Transverse colon (tissue), 4 donors: Measurements from ENCODE around the gene EEIG1. TPM values are rescaled to one million over a fixed set of nuclear protein-coding genes. Genes with fewer than 3 reads are reported as not detected.

Source experiments
- DNase-seq: peaks from one replicate; pipeline ENCODE4 v3.0.0-alpha.2; 2019
- H3K27ac ChIP-seq, 4 donors: fragments of 200-600 bp; sonication (generic); 2 replicates each; pipeline ENCODE4 v1.5.1; 2016 to 2018; ENCODE audit warnings: inconsistent platforms in 4 of 4
- H3K27me3 ChIP-seq: fragments of 200-600 bp; sonication (generic); 2 replicates; pipeline ENCODE4 v1.5.1; 2017; ENCODE audit warnings: inconsistent platforms
- H3K36me3 ChIP-seq, 4 donors: fragments of 200-600 bp; sonication (generic); 2 replicates each; pipeline ENCODE4 v1.5.1; 2017 to 2019; ENCODE audit warnings: inconsistent platforms in 4 of 4
- H3K4me1 ChIP-seq, 4 donors: fragments of 200-600 bp; sonication (generic); 2 replicates each; pipeline ENCODE4 v1.5.1; 2017 to 2020; ENCODE audit warnings: inconsistent platforms in 4 of 4
- H3K4me3 ChIP-seq, 4 donors: fragments of 200-600 bp; sonication (generic); 1 replicate in 1 of 4; 2 replicates in 3 of 4; pipeline versions ENCODE4 v1.5.1 to v1.6.1; 2017 to 2019; ENCODE audit warnings: inconsistent platforms in 4 of 4
- H3K9me3 ChIP-seq, 2 donors: fragments of 200-600 bp; sonication (generic); 2 replicates each; pipeline ENCODE4 v1.5.1; 2017 to 2019; ENCODE audit warnings: inconsistent platforms in 2 of 2
- EP300 ChIP-seq: sonication (generic); formaldehyde crosslinking; IDR thresholded peaks from one replicate; pipeline ENCODE4 v1.6.1; 2017; ENCODE audit warnings: antibody characterized with exemption, low read depth
- POLR2A ChIP-seq: fragments of 450-650 bp; IDR thresholded peaks from one replicate; pipeline ENCODE4 v1.6.1; 2016; ENCODE audit warnings: antibody characterized with exemption, mild to moderate bottlenecking, moderate library complexity
- POLR2AphosphoS5 ChIP-seq, 3 donors: sonication (generic); formaldehyde crosslinking; IDR thresholded peaks; one replicate each; pipeline ENCODE4 v1.6.1; 2016; ENCODE audit warnings: antibody characterized with exemption in 3 of 3
- WGBS, 2 donors: methylation state at CpG; one replicate each; pipeline ENCODE4 v1.1.5; 2018; ENCODE audit warnings: low coverage in 1 of 2; 5-methylcytosine and 5-hydroxymethylcytosine counted together
- in situ Hi-C, 4 donors: fragments of 200-750 bp; cut with MboI; loops; one replicate each; pipeline versions ENCODE4 v1.15.0 to v1.15.1; 2017; ENCODE audit warnings: low sequenced_read_pairs in 3 of 4, low pct_ligation_motif_present in 1 of 4, low pct_unique_long_range_greater_than_20kb in 1 of 4
- intact Hi-C: fragments of 100-400 bp; cut with DNase I; formaldehyde crosslinking; loops from one replicate; pipeline ENCODE4 v1.15.1; 2023; ENCODE audit warnings: low total_unique reads
- total RNA-seq, 4 donors: library from RNA; depleted of rRNA; stranded (reverse); fragments of >200 nt; gene quantifications; one replicate each; pipeline ENCODE4 v1.1.0, GENCODE V29; 2016
- TF ChIP-seq, protein P1 (sequence below), 5 experiments: fragments of 200-600 bp in 3 of 5; fragments of 450-650 bp in 2 of 5; sonication (generic) in 3 of 5; IDR thresholded peaks; 1 replicate in 2 of 5; 2 replicates in 3 of 5; pipeline ENCODE4 v1.5.1; 2016 to 2017; ENCODE audit warnings: antibody characterized with exemption in 5 of 5, inconsistent platforms in 3 of 5, mild to moderate bottlenecking in 2 of 5, moderate library complexity in 1 of 5

The EEIG1 gene
- total RNA-seq, 4 donors from 2014 or later = 77.0 to 230 (median 96.7) TPM

DNA sequence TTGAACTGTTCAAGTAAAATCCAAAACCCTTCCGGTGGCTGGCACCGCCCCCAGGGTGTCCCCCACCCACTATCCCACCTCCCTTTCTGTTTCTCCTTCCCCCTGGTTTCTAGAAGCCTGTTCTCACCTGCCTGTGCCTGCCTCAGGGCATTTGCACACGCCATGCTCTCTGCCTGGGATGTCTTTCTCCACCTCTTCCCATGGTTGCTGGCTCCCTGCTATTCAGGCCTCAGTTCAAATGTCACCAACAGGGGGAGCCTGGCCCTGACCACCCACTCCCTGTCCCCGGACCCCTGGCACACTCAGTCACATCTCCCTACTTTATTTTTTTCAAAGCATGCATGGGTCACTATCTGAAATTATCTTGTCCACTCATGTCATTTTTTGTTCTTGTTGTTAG is 39.9 kb upstream of the EEIG1 start:
- no peak for TF ChIP-seq EP300
- in situ Hi-C loops = no loop called here
- 90 to 92% methylated on average over 3 to 4 of the region's 4 CpGs for WGBS, 2 donors

DNA sequence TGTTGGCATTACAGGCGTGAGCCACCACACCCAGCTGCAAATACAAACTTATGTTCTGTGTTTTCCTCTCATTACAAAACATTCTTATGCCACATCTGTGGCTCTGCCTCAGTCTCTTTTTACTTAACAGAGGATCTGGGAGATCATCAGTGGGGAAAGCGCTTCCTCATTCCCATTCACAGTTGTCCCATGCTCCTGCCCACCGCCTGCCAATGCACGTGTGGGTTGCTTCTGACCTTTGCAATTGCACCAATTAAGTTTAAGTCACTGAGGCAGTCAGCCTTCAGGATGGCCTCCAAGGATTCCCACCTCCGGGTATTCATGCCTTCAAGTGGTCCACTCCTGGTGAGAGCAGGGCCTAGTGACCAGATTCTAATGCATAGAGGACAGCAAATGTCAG is 34.9 kb upstream of the EEIG1 start:
- H3K4me1 ChIP-seq = peaks cover 0 to 7% (median 1%) of the 10 kb centered on the region in 4 donors
- no peak overlapping the region for H3K27ac ChIP-seq
- WGBS, 2 donors = 87 to 90% methylated on average over 2 to 5 of the region's 5 CpGs
- H3K27me3 ChIP-seq = no peaks in the 10 kb centered on the region
- in situ Hi-C loops = no loop called here
- H3K4me3 ChIP-seq = no peak overlapping the region
- intact Hi-C loops = no loop called here
- H3K36me3 ChIP-seq = no peaks in the 10 kb centered on the region
- H3K9me3 ChIP-seq = no peaks in the 10 kb centered on the region
- TF ChIP-seq POLR2A (no peak), POLR2AphosphoS5 (IDR thresholded peaks at IDR 0.05) (no peak), EP300 (no peak)
- TF ChIP-seq, protein P1, sequence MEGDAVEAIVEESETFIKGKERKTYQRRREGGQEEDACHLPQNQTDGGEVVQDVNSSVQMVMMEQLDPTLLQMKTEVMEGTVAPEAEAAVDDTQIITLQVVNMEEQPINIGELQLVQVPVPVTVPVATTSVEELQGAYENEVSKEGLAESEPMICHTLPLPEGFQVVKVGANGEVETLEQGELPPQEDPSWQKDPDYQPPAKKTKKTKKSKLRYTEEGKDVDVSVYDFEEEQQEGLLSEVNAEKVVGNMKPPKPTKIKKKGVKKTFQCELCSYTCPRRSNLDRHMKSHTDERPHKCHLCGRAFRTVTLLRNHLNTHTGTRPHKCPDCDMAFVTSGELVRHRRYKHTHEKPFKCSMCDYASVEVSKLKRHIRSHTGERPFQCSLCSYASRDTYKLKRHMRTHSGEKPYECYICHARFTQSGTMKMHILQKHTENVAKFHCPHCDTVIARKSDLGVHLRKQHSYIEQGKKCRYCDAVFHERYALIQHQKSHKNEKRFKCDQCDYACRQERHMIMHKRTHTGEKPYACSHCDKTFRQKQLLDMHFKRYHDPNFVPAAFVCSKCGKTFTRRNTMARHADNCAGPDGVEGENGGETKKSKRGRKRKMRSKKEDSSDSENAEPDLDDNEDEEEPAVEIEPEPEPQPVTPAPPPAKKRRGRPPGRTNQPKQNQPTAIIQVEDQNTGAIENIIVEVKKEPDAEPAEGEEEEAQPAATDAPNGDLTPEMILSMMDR (IDR thresholded peaks at IDR 0.05) = no peak
- no peak for DNase-seq

More for the DNA sequence above, 39.9 kb upstream of the EEIG1 start:
- Histone ChIP-seq H3K4me1 (peaks cover 0 to 7% (median 0%) of the 10 kb centered on the region in 4 donors), H3K36me3 (no peaks in the 10 kb centered on the region), H3K27ac (no peak overlapping the region), H3K27me3 (no peaks in the 10 kb centered on the region), H3K9me3 (no peaks in the 10 kb centered on the region), H3K4me3 (no peak overlapping the region)
- intact Hi-C loops = no loop called here
- DNase-seq = no peak

DNA sequence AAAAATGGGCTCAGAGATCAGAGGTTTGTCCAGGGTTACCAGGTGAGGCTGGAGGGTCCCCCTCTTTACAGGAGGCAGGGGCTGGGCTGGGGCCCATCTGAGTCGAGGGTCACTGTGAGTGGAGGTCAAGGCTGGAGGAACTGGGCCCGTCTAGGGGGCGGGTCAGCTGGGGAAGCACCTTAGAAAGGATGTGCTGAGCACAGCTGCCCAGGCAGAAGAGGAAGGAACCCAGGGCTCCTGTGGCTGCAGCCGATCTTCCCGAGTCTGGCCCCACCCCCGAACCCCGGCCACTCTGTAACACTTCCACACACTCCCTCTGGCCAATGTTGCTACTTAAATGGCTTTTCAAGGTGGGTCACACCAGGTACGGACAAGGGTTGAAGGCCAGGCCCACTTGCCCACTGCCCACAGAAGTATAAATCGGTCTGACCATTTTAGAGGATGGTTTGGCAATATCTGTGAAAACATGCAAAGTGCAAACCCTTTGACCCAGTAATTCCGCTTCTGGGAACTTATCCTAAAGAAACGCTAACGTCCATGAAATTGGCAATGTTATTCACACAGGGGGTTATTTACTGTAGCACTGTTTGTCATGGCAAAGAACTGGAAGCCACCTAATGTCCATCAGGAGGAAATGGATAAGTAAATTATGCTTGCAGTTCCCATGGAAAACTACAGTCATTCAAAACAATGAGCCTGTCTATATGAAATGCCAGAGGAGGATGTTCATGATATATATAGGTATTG is 30.5 kb upstream of the EEIG1 start:
- peak; percentile 22 for DNase-seq
- Histone ChIP-seq H3K36me3 (no peaks in the 10 kb centered on the region), H3K4me3 (no peak overlapping the region), H3K27me3 (no peaks in the 10 kb centered on the region), H3K4me1 (peaks cover 0 to 11% (median 10%) of the 10 kb centered on the region in 4 donors), H3K9me3 (no peaks in the 10 kb centered on the region), H3K27ac (no peak overlapping the region)
- in situ Hi-C loops (no loop called here), intact Hi-C loops (no loop called here)
- 38 to 40% methylated on average over 2 to 12 of the region's 12 CpGs for WGBS, 2 donors
- no peak for TF ChIP-seq POLR2A
- TF ChIP-seq, protein P1 (IDR thresholded peaks at IDR 0.05) = no peak
- TF ChIP-seq POLR2AphosphoS5 (IDR thresholded peaks at IDR 0.05) = no peak
- no peak for TF ChIP-seq EP300

DNA sequence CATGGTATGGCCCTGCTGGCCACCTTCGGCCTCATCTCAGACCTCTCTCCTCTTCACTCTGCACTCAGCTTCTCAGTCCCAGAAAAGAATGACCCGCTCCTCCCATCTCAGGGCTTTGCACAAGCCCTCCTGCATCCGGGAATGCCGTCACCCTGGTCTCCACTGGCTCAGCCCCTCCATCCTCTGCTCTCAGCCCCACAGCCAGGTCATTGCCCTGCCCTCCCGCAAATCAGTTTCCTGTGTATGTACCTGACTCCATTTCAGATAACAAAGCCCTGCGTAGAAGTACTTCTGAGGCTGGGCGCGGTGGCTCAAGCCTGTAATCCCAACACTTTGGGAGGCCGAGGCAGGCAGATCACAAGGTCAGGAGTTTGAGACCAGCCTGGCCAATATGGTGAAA is 28.9 kb upstream of the EEIG1 start:
- H3K4me3 ChIP-seq = no peak overlapping the region
- WGBS, 2 donors = 95 to 100% methylated on average over 1 to 9 of the region's 9 CpGs
- TF ChIP-seq, protein P1 (IDR thresholded peaks at IDR 0.05) = no peak
- TF ChIP-seq POLR2AphosphoS5 (IDR thresholded peaks at IDR 0.05) = no peak
- no peak for TF ChIP-seq POLR2A
- no peak for TF ChIP-seq EP300
- H3K27ac ChIP-seq = no peak overlapping the region
- DNase-seq = no peak
- H3K4me1 ChIP-seq = peaks cover 0 to 18% (median 12%) of the 10 kb centered on the region in 4 donors
- no peaks in the 10 kb centered on the region for H3K9me3 ChIP-seq
- in situ Hi-C loops = no loop called here
- H3K27me3 ChIP-seq = no peaks in the 10 kb centered on the region
- intact Hi-C loops = no loop called here
- no peaks in the 10 kb centered on the region for H3K36me3 ChIP-seq
